HUDEP-2 (cell line): Measurements from ENCODE around the gene RSAD2.
"Not testable (repeated sequence)": the region's sequence is repeated elsewhere in the genome, so short reads cannot be mapped to it uniquely, and the experiment has no call there.

Source experiments
- DNase-seq, 76 experiments: peaks; one replicate each; lab custom pipeline; 2025; ENCODE audit not compliant: unreplicated experiment in 76 of 76; lab: John Stamatoyannopoulos, UW

Gene RSAD2

GRCh38 chr2:6923319-6923718 lies 45.7 kb downstream of the RSAD2 start:
- no peak for DNase-seq

DNA sequence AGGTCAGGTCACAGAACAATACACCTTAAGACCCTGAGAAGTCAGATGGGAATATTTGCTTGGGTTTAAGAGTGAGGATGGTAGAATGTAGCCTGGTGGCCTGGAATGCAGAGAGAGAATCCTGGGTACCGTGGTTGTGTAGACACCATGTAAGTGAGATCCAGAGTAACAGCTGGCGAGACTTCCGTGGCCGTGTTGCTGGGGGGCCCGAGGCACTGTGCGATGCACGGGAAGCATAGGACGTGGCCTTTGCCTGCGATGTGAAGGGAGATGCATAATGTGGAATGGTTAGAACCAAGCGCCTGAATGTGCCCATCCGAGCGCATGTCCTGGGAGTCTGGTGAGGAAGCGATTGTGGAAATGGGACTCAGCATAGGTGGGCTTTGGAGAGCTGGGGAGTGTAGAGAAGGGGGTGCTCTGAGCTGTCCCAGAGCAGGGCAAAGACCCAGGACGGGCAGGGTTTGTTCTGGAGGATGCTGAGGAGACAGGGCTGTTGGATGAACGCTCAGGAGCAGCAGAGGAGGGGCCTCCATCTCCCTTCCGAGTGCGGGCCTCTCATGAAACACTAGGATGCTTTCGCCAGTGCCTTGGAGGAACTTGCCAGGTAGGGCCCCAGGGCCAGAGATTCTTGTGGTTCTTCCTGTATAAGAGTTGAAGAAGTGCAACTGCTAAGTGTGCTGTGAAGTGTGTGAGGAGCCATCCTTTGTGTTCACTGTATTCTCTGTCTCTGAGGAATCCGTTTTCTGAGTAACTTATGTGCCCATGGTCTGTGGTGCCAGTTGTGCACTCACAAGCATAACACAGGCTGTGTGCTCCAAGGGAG lies 46.7 kb downstream of the RSAD2 start:
- no peak for DNase-seq

DNA sequence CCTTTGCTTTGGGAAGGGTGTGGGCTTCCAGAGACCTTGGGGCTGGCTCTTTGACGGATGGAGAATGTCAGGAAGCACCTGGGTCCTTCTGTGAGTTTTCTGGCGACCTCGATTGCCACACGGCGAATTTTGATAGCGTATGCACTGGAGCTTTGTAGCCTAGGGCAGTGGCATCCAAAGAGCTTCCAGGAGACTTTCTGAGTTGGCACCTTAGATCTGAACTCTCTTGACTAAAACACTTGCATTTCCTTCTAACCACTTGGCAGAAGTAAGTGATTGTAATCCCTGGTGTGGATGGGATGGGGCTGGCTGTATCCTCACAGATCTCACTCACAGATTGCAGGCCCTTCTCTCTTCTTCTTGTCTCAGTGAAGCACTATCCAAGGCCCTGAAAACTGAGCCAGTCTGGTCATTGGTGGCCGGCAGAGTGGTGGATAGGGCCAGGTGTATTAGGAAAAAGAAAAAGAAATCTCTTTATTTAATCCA lies 47.4 kb downstream of the RSAD2 start:
- no peak for DNase-seq

DNA sequence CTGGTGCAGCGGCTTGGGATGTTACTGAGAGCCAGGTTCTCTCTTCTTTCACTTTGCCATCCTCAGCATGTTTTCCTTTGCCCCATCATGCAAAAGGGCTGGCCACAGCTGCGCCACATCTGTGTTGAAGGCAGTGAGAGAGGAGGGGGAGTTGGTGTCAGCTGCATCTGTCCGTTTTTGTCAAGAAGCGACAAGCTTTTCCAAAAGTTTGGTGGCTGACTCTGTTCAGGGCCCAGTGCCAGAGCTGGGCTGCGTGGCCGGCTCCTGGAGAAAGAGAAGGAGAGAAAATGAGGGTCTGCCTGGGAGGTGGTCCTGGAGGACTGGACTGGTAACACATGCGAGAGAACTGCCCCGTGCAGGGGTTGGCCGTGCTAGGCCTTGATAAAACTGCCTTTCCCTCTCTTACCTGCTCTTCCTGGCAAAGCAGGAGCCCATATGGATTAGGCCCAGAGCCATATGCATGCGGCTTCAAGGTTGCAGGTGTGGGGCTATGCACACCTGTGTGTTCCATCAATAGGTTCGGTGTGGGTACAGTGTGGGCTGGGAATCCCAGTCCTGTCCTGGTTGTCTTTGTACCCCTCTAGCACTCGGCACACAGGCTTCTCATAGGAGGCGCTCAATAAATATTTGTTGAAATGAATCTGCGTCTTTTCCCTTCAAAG lies 48.6 kb downstream of the RSAD2 start:
- no peak for DNase-seq

DNA sequence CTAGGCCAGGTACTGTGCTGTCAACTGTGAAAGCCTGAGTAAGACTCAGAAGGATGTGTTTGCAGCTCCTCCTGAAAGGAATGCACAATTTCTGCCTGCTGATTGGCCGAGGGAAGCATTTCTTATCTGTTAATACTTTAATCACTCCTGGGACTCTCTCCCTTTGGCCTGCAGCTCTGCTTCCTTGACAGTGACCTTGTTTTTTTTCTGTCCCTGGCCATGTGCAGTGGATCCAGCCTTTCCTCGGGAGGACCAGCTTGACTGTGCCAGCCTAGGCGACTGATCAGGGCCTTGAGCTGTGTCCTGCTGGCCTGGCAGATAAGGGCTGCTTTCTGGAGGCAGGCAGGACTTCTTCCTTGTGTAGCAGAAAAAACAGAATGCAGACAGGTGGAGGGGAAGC lies 49.6 kb downstream of the RSAD2 start:
- peak in 23 of 76 experiments; percentile 5 to 44 (median 19) for DNase-seq

- no peak for DNase-seq
Observed at GRCh38 chr2:6927753-6928152, 50.2 kb downstream of the RSAD2 start.

DNA sequence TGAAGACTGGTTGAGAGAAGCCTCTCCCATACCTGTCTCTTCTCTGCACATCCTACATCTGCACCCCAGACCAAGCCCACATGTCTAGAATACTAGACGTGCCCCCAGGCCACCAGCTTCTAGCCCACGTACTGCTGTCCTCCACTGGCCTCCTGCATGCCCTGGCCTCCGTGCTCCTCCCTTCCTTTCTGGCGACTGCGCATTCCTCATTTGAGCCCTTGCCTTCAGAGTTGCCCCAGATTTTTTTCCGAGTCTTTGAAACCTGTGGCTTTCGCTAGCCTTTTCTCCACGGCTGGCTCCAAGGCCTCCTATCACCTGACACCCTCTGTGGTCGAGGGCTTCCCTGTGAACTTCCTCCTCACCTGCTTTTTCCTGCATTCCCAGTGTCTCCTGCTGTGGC lies 50.9 kb downstream of the RSAD2 start:
- no peak for DNase-seq

- DNase-seq: no peak
Observed at GRCh38 chr2:6929196-6929819, 51.7 kb downstream of the RSAD2 start.

DNA sequence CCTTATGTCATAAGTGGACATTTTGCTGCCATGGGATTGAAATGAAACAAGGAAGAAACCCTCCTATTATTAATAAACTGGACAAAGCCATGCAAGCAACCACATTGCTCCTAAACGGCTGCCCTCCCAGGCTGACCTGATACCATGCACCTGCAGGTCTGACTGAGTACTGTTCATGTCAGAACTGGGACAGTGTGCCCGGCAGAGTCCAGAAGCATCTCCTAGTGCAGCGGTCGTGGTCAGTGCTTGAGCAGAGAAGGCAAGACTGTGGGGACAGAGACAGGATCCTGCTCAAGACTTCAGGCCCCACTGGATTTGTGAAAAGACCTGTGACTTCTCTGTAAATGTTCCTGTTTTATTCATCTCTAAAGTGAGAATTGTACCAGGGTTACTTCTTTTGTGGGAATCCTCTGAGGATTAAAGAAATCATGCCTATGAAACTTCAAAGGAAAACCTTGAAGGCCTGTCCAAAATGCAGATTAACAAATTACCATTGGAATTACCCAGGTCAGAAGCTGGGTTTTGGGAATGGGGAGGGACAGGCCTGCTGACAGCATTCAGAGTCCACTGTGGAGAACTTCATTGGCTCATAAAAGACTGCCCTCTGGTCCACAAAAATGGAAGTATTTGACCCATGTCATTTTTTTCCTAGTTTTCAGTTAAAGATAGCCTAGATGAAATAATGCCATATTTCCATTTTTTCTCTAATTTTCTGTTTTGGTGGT lies 53.5 kb downstream of the RSAD2 start:
- DNase-seq: no peak

DNA sequence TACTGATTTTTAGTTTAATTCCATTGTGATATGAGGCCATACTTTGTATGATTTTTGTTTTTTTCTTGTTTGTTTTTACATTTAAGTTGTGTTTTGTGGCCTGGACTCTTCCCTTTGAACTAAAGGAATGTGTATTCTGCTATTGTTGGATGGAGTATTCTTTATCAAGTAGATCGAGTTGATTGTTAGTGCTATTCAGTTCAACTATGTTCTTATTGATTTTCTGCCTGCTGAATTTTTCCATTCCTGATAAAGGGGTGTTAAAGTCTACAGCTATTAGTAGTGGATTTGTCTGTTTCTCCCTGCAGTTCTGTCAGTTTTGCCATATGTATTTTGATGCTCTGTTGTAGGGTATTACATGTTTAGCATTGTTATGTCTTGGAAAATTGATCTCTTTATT lies 54.2 kb downstream of the RSAD2 start:
- DNase-seq: no peak

GRCh38 chr2:6932206-6932605 lies 54.6 kb downstream of the RSAD2 start:
- DNase-seq: no peak

- no peak for DNase-seq
Observed at GRCh38 chr2:6932828-6933227, 55.3 kb downstream of the RSAD2 start.

DNA sequence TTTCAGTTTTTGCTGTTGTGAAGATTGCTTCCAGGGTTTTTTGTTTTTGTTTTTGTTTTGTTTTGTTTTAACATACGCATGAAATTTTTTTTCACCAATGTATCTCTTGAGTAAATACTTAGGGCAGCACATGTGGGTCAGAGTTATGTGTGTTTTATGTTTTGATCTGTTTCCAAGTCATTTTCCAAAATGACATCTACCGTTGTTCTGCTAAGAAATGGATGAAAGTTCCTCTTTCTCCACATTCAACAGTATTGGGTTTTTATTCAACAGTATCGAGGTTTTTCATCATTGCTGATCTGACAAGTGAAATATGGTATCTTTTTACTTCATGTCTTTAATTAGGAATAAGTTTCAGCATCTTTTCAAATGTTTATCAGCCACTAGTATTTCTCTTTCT lies 56.3 kb downstream of the RSAD2 start:
- no peak for DNase-seq

DNA sequence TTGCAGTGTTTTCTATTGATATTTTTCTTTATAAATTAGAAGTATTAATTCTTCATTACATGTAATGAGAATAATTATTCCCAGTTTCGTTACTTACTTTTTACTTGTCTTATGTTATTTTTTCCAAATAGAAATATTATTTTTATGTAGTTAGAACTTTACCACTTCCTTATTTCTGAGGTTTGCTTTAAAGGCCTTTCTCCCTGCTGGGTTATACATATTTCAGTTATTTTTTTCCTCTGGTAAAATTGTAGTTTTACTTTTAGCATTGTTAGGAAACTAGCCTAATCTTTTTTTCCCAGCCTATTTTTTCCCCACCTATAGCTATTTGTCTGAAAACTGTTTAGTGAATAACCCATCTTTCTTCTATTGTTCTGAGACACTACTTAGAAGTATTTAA lies 56.8 kb downstream of the RSAD2 start:
- no peak for DNase-seq

DNA sequence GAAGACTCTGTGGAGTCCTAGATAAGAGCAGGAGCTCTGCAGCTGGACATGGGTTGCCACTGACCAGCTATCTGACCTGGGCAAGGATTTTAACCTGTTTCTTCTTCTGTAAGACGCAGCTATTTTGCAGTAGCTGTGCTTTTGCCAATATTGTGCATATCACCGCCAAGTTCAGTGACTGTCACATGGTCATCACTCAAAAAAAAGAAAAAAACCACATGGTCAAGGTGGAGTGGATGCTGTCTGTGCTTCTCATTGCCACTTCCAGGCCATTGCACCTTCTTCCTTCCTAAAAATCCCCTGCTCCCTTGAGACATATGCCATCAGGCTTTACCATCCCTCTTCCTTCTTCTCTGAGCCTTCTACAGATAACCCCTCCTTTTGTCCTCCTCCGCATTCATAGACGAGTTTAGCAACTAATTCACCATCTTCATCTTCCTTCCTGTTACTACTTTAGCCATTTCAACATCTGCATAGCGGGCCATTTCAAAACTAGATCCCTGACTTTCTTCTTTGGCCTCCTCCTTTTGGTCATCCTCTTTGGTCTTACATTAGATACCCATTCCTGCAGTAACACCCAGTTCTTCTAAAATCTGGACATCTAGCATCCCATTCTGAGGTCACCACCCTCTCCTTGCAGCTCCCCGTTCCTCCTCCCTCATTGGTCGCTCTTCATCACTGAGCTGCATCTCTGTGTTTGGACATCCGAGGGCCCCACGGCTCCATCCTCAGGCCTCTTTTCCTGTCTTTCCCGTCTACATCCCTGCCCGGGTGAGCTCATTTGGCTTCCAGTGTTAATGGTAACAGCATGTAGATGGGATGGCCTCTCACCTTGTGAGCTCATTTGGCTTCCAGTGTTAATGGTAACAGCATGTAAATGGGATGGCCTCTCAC lies 57.4 kb downstream of the RSAD2 start:
- DNase-seq: no peak

DNA sequence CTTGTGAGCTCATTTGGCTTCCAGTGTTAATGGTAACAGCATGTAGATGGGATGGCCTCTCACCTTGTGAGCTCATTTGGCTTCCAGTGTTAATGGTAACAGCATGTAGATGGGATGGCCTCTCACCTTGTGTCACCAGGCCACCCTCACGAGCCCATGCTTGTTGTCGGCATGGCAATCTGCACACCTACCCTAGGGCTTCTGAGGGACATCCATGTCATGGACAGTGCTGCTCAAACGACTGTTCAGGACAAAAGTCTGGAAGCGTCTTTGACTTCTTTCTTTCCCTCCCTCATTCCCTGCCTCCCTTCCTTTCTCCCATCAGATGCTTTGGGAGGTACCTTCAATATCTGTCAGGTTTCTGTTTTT lies 58.1 kb downstream of the RSAD2 start:
- DNase-seq: not testable (repeated sequence)

DNA sequence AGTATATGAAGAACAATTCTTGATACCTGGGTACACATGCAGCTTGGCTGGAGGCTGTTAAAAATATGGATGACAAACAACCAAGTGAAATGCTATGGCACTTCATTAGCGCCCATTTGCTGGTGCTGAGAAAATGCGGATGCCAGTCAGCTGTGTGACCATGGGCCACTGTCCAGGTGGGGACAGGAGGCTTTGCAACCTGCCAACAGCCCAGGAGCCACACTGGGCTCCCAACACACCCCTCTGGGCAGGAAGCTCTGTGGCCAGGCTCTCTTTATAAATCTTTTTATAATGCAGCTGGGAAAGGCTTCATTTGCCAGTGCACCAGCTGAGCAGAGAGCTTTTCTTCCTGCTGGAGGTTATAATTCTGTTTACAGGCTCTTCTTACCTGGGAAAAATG lies 59.6 kb downstream of the RSAD2 start:
- no peak for DNase-seq

- no peak for DNase-seq
Observed at GRCh38 chr2:6937582-6937981, 60.0 kb downstream of the RSAD2 start.

DNA sequence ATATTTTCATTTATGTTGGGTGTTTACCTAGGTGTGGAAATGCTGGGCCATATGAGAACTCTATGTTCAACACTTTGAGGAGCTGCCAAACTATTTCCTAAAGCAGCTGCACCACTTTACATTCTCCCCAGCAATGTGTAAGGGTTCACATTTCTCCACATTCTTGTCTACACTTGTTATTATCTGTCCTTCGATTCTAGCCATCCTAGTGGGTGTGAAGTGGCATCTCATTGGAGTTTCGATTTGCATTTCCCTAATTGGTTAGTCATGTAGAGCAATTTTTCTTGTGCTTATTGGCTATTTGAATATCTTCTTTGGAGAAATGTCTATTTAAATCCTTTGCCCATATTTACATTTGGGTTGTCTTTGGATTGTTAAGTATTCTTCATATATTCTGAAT lies 61.5 kb downstream of the RSAD2 start:
- no peak for DNase-seq

DNA sequence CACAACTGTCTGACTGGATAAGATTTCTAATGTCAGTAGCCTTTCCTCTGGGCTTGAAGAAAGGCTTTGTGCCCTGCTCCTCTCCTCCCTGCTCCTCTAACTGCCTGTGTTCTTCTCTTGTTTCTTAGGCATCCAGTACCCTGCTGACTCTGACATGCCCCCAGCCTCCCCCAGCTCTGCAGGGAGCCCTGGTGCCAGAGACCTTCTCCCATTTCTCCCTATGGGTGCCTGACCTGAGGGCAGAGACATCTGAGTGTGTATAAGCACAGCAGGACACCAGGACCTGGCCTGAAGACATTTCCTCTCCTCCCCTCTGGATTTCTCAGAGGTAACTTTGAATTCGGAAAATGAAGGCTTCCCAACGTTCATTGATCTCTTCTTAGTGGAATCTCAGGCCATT lies 63.2 kb downstream of the RSAD2 start:
- no peak for DNase-seq
